ENCODE measurements around the gene SENP2.
"Not testable (repeated sequence)": the region's sequence is repeated elsewhere in the genome, so short reads cannot be mapped to it uniquely, and the experiment has no call there.

SENP2 gene

GRCh38 chr3:185658943-185659342 is 72.8 kb downstream of the SENP2 start:
- H3K27ac ChIP-seq (ENCODE audit: low read depth, low read length): no peak overlapping the region

GRCh38 chr3:185659942-185660921 is 74.1 kb downstream of the SENP2 start:
- Histone ChIP-seq H3K4ac (ENCODE audit: low read depth, low read length) (no peak overlapping the region), H3K36me3 (ENCODE audit: control insufficient read depth, insufficient read depth, low read length) (peaks cover 13% of the 10 kb centered on the region), H4K5ac (ENCODE audit: low read length) (no peak overlapping the region), H2BK15ac (replicated peaks; ENCODE audit: low read depth) (no peak overlapping the region), H3K79me2 (ENCODE audit: control insufficient read depth, insufficient read depth, low read length) (no peaks in the 10 kb centered on the region), H3K4me1 (ENCODE audit: control insufficient read depth, low read depth, low read length) (no peaks in the 10 kb centered on the region), H3K4me3 (ENCODE audit: low read length) (no peak overlapping the region), H2BK5ac (ENCODE audit: low read length) (no peak overlapping the region), H3K79me1 (ENCODE audit: low read length) (peaks cover 2% of the 10 kb centered on the region), H2AK5ac (ENCODE audit: low read length) (no peak overlapping the region), H3K18ac (ENCODE audit: low read length) (no peak overlapping the region), H3K27me3 (ENCODE audit: insufficient read depth, low read length, poor library complexity) (no peaks in the 10 kb centered on the region), H3K4me2 (ENCODE audit: low read length) (no peak overlapping the region), H3K23ac (ENCODE audit: low read length) (no peak overlapping the region), H4K8ac (ENCODE audit: low read depth, low read length) (no peak overlapping the region), H3K27ac (ENCODE audit: low read depth, low read length) (no peak overlapping the region), H3K56ac (ENCODE audit: low read length) (no peak overlapping the region), H3K9ac (ENCODE audit: low read length) (no peak overlapping the region), H2BK120ac (ENCODE audit: low read depth, low read length) (no peak overlapping the region)
- no CpG with 5 or more reads among the region's 18 CpGs for WGBS (ENCODE audit: extremely low coverage, insufficient coverage, low lambda C conversion rate)
- peak; percentile 95 for DNase-seq

More at GRCh38 chr3:185658943-185659342, 72.8 kb downstream of the SENP2 start:
- Histone ChIP-seq H3K9ac (ENCODE audit: low read length) (no peak overlapping the region), H2BK120ac (ENCODE audit: low read depth, low read length) (no peak overlapping the region), H3K27me3 (ENCODE audit: insufficient read depth, low read length, poor library complexity) (no peaks in the 10 kb centered on the region), H3K23ac (ENCODE audit: low read length) (no peak overlapping the region), H2AK5ac (ENCODE audit: low read length) (no peak overlapping the region), H4K5ac (ENCODE audit: low read length) (no peak overlapping the region), H3K18ac (ENCODE audit: low read length) (no peak overlapping the region), H3K4ac (ENCODE audit: low read depth, low read length) (no peak overlapping the region), H3K4me2 (ENCODE audit: low read length) (no peak overlapping the region), H4K8ac (ENCODE audit: low read depth, low read length) (no peak overlapping the region), H3K56ac (ENCODE audit: low read length) (no peak overlapping the region), H3K79me2 (ENCODE audit: control insufficient read depth, insufficient read depth, low read length) (no peaks in the 10 kb centered on the region), H3K4me1 (ENCODE audit: control insufficient read depth, low read depth, low read length) (no peaks in the 10 kb centered on the region), H3K79me1 (ENCODE audit: low read length) (peaks cover 2% of the 10 kb centered on the region), H2BK5ac (ENCODE audit: low read length) (no peak overlapping the region), H2BK15ac (replicated peaks; ENCODE audit: low read depth) (no peak overlapping the region), H3K36me3 (ENCODE audit: control insufficient read depth, insufficient read depth, low read length) (peaks cover 14% of the 10 kb centered on the region), H3K4me3 (ENCODE audit: low read length) (no peak overlapping the region)
- DNase-seq: no peak
- WGBS (ENCODE audit: extremely low coverage, insufficient coverage, low lambda C conversion rate): no CpG with 5 or more reads among the region's 1 CpG

GRCh38 chr3:185661296-185661695 is 75.2 kb downstream of the SENP2 start:
- H3K4me2 ChIP-seq (ENCODE audit: low read length); H4K5ac ChIP-seq (ENCODE audit: low read length); H2BK15ac ChIP-seq (replicated peaks; ENCODE audit: low read depth); H3K23ac ChIP-seq (ENCODE audit: low read length); H3K4me3 ChIP-seq (ENCODE audit: low read length); H2BK5ac ChIP-seq (ENCODE audit: low read length); H3K79me1 ChIP-seq (ENCODE audit: low read length); H3K79me2 ChIP-seq (ENCODE audit: control insufficient read depth, insufficient read depth, low read length); H3K27me3 ChIP-seq (ENCODE audit: insufficient read depth, low read length, poor library complexity); H3K9ac ChIP-seq (ENCODE audit: low read length); DNase-seq; H3K4me1 ChIP-seq (ENCODE audit: control insufficient read depth, low read depth, low read length); H3K27ac ChIP-seq (ENCODE audit: low read depth, low read length); H4K8ac ChIP-seq (ENCODE audit: low read depth, low read length); H3K56ac ChIP-seq (ENCODE audit: low read length); H2BK120ac ChIP-seq (ENCODE audit: low read depth, low read length); H2AK5ac ChIP-seq (ENCODE audit: low read length); H3K4ac ChIP-seq (ENCODE audit: low read depth, low read length); H3K18ac ChIP-seq (ENCODE audit: low read length): not testable (repeated sequence)
- no CpG with 5 or more reads among the region's 10 CpGs for WGBS (ENCODE audit: extremely low coverage, insufficient coverage, low lambda C conversion rate)
- peaks cover 10% of the 10 kb centered on the region for H3K36me3 ChIP-seq (ENCODE audit: control insufficient read depth, insufficient read depth, low read length)

- H3K23ac ChIP-seq (ENCODE audit: low read length): no peak overlapping the region
- no peak overlapping the region for H4K5ac ChIP-seq (ENCODE audit: low read length)
- DNase-seq: no peak
- no peaks in the 10 kb centered on the region for H3K79me2 ChIP-seq (ENCODE audit: control insufficient read depth, insufficient read depth, low read length)
- no peak overlapping the region for H4K8ac ChIP-seq (ENCODE audit: low read depth, low read length)
- no peak overlapping the region for H3K4me3 ChIP-seq (ENCODE audit: low read length)
- no peak overlapping the region for H2BK120ac ChIP-seq (ENCODE audit: low read depth, low read length)
- no peak overlapping the region for H3K4me2 ChIP-seq (ENCODE audit: low read length)
- H2AK5ac ChIP-seq (ENCODE audit: low read length): no peak overlapping the region
- no peak overlapping the region for H3K4ac ChIP-seq (ENCODE audit: low read depth, low read length)
- H2BK5ac ChIP-seq (ENCODE audit: low read length): no peak overlapping the region
- H2BK15ac ChIP-seq (replicated peaks; ENCODE audit: low read depth): no peak overlapping the region
- no peaks in the 10 kb centered on the region for H3K4me1 ChIP-seq (ENCODE audit: control insufficient read depth, low read depth, low read length)
- H3K56ac ChIP-seq (ENCODE audit: low read length): no peak overlapping the region
- no peak overlapping the region for H3K27ac ChIP-seq (ENCODE audit: low read depth, low read length)
- H3K36me3 ChIP-seq (ENCODE audit: control insufficient read depth, insufficient read depth, low read length): peaks cover 10% of the 10 kb centered on the region
- H3K79me1 ChIP-seq (ENCODE audit: low read length): peaks cover 2% of the 10 kb centered on the region
- no CpG with 5 or more reads among the region's 4 CpGs for WGBS (ENCODE audit: extremely low coverage, insufficient coverage, low lambda C conversion rate)
- no peak overlapping the region for H3K9ac ChIP-seq (ENCODE audit: low read length)
- no peaks in the 10 kb centered on the region for H3K27me3 ChIP-seq (ENCODE audit: insufficient read depth, low read length, poor library complexity)
- H3K18ac ChIP-seq (ENCODE audit: low read length): no peak overlapping the region
Measured at GRCh38 chr3:185661772-185662171, 75.7 kb downstream of the SENP2 start.

GRCh38 chr3:185663929-185664328 is 77.8 kb downstream of the SENP2 start:
- no CpG with 5 or more reads among the region's 5 CpGs for WGBS (ENCODE audit: extremely low coverage, insufficient coverage, low lambda C conversion rate)

More at GRCh38 chr3:185663929-185664328, 77.8 kb downstream of the SENP2 start:
- Histone ChIP-seq H2BK15ac (replicated peaks; ENCODE audit: low read depth) (no peak overlapping the region), H3K27ac (ENCODE audit: low read depth, low read length) (no peak overlapping the region), H3K23ac (ENCODE audit: low read length) (no peak overlapping the region), H3K36me3 (ENCODE audit: control insufficient read depth, insufficient read depth, low read length) (peaks cover 4% of the 10 kb centered on the region), H3K4me2 (ENCODE audit: low read length) (no peak overlapping the region), H2BK120ac (ENCODE audit: low read depth, low read length) (no peak overlapping the region), H3K18ac (ENCODE audit: low read length) (no peak overlapping the region), H3K4me3 (ENCODE audit: low read length) (no peak overlapping the region), H2BK5ac (ENCODE audit: low read length) (no peak overlapping the region), H3K4me1 (ENCODE audit: control insufficient read depth, low read depth, low read length) (no peaks in the 10 kb centered on the region), H3K79me1 (ENCODE audit: low read length) (peaks cover 2% of the 10 kb centered on the region), H4K8ac (ENCODE audit: low read depth, low read length) (no peak overlapping the region), H3K4ac (ENCODE audit: low read depth, low read length) (no peak overlapping the region), H3K9ac (ENCODE audit: low read length) (no peak overlapping the region), H4K5ac (ENCODE audit: low read length) (no peak overlapping the region), H2AK5ac (ENCODE audit: low read length) (no peak overlapping the region), H3K79me2 (ENCODE audit: control insufficient read depth, insufficient read depth, low read length) (no peaks in the 10 kb centered on the region), H3K27me3 (ENCODE audit: insufficient read depth, low read length, poor library complexity) (no peaks in the 10 kb centered on the region), H3K56ac (ENCODE audit: low read length) (no peak overlapping the region)
- DNase-seq: no peak

All from mesendoderm (in vitro differentiated cells).